Putamen (tissue), 1 donor: Measurements from ENCODE around the gene MINDY3.
"Not testable (repeated sequence)": the region's sequence is repeated elsewhere in the genome, so short reads cannot be mapped to it uniquely, and the experiment has no call there.

Source experiments
- DNase-seq: peaks from one replicate; pipeline ENCODE4 v3.0.0-alpha.2; 2016; ENCODE audit warnings: low spot score

MINDY3 gene

GRCh38 chr10:15859906-15860691 lies at the start of gene MINDY3:
Gene MINDY3 (minus strand): TSS chr10:15860507. CDS start chr10:15860299, 208 bp downstream.
- DNase-seq = peak; percentile 93

- DNase-seq = no peak
Observed at GRCh38 chr10:15901889-15902288, 41.6 kb upstream of the MINDY3 start.

GRCh38 chr10:15898046-15898445 lies 37.7 kb upstream of the MINDY3 start:
- peak; percentile 10 for DNase-seq

DNA sequence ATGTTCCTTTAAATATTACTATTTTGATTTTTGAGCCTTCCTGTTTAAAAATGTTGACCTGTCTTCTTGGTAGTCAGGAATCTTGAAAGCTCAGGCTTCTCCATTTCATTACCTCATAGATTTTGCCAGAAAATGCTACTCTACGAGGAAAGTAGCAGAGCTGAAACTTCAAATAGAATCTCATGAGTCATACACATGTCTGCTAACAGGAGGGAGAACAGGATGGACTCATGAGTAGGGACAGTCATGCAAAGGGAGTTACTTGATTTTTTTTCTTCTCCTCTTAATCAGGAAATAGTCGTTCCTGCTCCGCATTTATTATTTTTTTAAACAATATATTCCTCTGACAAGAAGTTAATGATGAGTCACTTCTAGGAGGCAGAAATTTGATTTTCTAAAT lies 37.0 kb upstream of the MINDY3 start:
- peak; percentile 7 for DNase-seq

DNA sequence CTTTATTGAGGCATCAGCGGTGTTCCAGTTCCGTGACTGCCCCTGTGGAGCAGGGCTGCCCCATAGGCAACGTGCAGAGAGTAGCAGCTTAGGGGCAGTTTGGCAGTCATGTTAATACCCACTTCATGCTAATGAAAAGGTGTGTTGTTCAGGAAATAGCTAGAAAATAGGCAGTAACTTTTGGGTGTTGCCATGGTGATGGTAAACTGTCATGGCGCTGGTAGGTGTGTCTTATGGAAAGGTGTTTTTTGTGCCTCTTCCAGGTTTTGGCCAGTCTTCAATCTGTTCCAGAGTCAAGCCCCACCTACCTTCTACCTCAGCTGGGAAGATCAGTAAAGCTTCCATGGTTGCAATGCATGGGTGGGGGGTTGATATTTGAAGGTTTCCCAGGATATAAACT lies 36.3 kb upstream of the MINDY3 start:
- no peak for DNase-seq

GRCh38 chr10:15884447-15884846 lies 24.1 kb upstream of the MINDY3 start:
- no peak for DNase-seq

DNA sequence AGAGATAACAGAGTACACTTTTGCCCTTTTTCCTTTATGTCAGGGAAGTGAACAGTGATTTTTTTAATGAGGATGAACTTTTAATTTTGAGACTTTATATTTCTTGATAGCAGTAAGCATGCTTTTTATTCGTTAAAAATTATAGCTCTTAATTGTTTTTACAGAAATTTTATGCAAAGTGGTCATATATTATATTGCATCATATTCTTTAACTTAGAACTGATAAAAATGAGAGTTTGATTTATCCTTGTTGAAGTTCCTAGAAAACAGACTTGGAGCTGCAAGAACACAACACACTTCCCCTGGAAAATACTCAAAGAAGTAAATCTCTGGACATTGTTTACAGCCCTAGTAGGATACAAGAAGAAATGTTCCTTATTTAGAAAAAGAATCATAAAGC lies 21.2 kb upstream of the MINDY3 start:
- no peak for DNase-seq

DNA sequence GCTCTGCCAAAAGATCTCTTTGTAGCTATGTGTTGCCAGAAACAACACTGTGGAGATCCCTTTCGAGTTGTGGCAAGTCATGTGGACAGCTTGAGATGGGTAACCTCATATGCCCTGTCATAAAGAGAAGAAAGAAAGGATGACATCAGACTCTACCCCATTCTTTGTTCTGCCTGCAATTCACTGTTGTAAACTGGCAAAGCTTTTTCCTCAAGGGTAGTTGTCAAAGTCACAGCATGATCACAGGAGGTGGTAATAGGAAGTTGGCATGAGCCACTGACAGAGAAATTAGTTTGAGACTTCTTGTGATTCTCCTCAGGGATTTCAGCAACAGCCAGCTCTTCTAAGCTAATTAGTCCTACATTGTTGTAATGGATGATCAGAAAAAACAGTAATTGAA lies 19.4 kb upstream of the MINDY3 start:
- no peak for DNase-seq

- no peak for DNase-seq
Observed at GRCh38 chr10:15879058-15879457, 18.8 kb upstream of the MINDY3 start.

DNA sequence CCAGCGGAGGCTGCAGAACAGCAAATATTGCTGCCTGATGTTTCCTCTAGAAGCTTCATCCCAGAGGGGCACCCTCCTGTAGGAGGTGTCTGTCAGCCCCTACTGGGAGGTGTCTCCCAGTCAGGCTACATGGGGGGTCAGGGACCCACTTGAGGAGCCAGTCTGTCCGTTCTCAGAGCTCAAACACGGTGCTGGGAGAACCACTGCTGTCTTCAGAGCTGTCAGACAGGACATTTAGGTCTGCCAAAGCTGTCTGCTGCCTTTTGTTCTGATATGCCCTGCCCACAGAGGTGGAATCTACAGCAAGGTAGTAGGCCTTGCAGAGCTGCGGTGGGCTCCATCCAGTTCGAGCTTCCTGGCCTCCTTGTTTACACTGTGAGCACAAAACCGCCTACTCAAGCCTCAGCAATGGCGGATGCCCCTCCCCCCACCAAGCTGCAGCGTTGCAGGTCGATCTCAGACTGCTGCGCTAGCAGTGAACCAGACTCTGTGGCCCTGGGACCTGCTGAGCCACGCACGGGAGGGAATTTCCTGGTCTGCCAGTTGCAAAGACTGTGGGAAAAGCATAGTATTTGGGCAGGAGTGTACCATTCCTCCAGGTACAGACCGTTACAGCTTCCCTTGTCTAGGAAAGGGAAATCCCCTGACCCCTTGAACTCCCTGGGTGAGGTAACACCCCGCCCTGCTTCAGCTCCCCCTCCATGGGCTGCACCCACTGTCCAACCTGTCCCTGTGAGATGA lies 17.7 kb upstream of the MINDY3 start:
- no peak for DNase-seq

- DNase-seq = not testable (repeated sequence)
Observed at GRCh38 chr10:15876274-15876673, 16.0 kb upstream of the MINDY3 start.

GRCh38 chr10:15872645-15873044 lies 12.3 kb upstream of the MINDY3 start:
- not testable (repeated sequence) for DNase-seq

DNA sequence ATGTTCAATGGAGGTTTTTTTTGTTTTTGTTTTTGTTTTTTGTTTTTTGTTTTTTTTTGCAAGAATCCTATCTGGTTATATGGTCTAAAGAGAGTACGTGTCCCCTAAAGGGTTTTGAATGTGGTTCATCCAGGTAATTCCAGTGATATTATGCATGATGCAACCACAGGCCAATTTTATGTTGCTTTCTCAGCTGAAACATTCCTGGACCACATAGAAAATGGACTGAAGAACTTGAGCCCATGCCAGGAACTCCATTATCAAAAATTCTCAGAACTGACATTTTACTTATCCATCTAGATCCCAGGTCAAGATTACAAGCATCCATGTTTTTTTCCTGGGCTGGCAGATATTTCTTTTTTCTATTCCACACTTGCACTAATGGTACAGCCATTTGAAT lies 11.5 kb upstream of the MINDY3 start:
- no peak for DNase-seq

- DNase-seq = no peak
Observed at GRCh38 chr10:15869935-15870334, 9.6 kb upstream of the MINDY3 start.

DNA sequence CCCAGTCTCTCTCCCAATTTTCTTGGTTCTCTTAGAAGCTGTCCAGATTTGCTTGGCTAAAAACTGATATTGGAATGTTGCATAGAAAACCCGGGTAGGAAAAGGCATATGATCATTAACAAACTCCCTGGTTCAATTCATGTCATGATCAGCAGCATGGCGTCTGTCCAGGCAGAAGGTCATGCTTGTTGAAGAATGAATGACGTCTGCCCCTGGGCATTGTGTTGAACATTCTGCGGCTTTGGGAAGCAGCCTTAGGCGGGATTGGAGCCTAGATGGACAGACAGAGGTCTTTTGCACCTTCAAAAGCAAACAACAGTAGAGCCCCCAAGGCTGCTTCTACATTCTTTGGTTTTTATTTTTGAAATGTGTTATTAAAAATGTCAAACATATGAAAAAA lies 7.7 kb upstream of the MINDY3 start:
- DNase-seq = no peak

GRCh38 chr10:15865304-15865703 lies 5.0 kb upstream of the MINDY3 start:
- no peak for DNase-seq

DNA sequence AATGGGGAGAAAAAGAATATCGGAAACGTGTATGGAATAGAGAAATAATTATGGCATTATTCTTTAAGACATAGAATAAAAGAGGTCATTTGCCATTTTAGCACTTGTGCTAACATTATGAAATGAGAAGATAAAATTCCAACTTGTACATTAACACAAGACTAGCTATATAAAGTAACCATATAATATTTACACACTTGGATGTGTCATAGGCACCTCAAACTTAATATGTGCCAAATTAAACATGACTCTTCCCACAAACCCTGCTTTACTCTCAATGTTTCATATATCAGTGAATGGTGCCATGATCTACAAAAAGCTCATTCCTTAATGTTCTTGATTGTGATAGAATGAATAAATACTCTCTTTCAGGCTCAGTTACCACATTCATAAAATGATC lies 4.1 kb upstream of the MINDY3 start:
- no peak for DNase-seq

DNA sequence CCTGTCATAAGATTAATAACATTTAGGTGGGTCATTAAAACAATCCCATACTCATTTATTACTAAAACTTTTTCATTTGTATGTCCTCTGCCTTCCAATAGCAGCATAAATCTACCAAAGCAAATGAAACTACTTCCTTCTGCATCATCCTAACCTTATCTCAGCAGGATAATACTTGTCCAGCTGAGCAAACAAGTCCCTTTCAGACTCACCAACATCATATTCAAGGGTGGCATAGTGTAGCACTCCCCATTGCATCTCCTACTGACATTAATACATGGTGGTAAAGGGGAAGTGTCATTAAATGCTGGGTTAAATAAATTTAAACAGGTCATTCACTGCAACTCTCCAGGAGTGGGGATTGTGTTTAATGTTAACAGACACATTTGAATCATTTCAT lies 3.4 kb upstream of the MINDY3 start:
- DNase-seq = no peak

DNA sequence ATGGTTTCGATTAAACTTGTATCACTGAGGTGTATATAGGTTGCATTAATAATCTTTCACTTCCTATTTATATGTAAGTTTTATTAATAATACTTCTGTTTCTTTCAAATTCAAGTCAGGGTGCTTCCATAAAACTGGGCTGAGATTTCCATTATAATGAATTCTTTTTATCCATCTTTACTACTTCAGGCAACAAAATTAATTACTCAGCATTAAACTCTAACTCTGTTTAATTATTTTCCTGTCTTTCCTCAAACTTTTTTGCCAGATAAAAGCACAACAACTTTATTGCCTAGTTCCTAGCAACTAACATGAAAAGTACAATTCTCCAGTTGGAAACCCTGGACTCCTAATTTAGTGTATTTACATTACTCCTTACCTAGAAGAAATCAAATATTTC lies 3.0 kb upstream of the MINDY3 start:
- no peak for DNase-seq

DNA sequence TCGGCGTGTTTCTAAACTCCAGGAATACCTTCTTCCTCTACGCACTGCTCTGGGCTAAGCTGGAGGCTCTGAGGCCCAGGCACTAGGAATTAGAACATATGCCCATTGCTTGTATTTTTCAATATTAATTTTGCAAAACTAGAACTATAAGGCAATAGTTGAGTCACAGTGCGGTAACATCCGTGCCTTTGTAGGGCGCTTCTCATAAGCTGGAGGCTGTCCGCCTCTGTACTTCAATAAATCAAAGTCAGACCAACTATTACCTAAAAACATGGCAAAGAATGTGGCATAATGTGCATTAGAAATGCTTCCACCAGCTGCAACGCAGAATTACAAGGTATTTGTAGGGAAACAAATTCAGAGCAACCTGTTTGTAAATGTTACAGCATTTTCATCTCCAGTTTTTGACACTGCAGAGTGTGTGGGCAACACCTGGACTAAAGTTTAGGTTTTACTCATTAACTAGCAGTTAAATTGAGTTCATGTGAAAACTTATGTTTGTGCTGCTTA lies 440 bp upstream of the MINDY3 start:
- no peak for DNase-seq

- no peak for DNase-seq
Observed at GRCh38 chr10:15859509-15859905, 800 bp downstream of the MINDY3 start.

DNA sequence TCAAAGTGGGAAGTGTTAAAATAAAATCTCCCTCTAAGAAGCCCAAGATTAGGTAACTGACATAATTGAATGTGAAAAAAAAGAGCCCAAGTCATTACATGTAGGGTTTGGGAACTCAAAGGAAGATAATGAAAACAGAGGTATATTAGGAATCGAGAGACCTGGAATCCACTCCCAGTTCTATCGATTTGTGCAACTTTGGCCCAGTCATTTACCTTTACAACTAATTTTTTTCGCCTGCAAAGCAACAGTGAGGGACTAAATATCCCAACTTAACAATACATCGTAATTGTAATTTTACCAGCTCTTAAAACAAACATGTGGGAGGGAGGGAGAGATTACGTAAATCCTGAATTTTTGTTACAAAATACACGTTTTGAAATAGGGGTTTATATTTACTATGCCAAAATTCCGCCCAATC lies 1.4 kb downstream of the MINDY3 start:
- no peak for DNase-seq

GRCh38 chr10:15857107-15857575 lies 3.2 kb downstream of the MINDY3 start:
- DNase-seq = no peak
